ENCODE data around the gene TESK2.

DNA sequence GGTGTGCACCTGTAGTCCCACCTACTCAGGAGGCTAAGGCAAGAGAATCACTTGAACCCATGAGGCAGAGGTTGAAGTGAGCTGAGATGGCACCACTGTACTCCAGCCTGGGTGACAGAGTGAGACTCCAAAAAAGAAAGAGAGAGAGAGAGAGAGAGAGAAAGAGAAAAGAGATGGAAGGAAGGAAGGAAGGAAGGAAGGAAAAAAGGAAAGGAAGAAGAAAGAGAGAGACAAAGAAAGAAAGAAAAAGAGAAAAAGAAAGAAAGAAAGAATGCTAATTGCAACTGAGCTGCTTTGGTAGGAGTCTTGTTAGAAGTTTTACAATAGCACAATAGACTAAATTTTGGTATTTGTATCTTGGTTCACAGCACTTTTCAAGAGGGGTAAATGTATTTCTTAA, 25.7 kb downstream of the TESK2 start:
- TF ChIP-seq, protein P1, sequence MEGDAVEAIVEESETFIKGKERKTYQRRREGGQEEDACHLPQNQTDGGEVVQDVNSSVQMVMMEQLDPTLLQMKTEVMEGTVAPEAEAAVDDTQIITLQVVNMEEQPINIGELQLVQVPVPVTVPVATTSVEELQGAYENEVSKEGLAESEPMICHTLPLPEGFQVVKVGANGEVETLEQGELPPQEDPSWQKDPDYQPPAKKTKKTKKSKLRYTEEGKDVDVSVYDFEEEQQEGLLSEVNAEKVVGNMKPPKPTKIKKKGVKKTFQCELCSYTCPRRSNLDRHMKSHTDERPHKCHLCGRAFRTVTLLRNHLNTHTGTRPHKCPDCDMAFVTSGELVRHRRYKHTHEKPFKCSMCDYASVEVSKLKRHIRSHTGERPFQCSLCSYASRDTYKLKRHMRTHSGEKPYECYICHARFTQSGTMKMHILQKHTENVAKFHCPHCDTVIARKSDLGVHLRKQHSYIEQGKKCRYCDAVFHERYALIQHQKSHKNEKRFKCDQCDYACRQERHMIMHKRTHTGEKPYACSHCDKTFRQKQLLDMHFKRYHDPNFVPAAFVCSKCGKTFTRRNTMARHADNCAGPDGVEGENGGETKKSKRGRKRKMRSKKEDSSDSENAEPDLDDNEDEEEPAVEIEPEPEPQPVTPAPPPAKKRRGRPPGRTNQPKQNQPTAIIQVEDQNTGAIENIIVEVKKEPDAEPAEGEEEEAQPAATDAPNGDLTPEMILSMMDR (conservative IDR thresholded peaks at IDR 0.05; ENCODE audit: low read length) = no peak
- TF ChIP-seq EZH2phosphoT487 (IDR thresholded peaks at IDR 0.05; ENCODE audit: borderline replicate concordance) = no peak
